ENCODE data around the gene GLRX5. TPM values are rescaled to one million over a fixed set of nuclear protein-coding genes. Genes with fewer than 3 reads are reported as not detected.

GLRX5 gene
- total and polyA plus RNA-seq, 2 donors (not counting 1 experiment from before 2014, with no cell fraction given) = 28.4 to 47.6 TPM

GRCh38 chr14:95489214-95490137 lies 45.4 kb upstream of the GLRX5 start:
- Histone ChIP-seq H3K36me3 (ENCODE audit: control insufficient read depth, insufficient read depth, low read length) (no peaks in the 10 kb centered on the region), H3K9me3 (ENCODE audit: control insufficient read depth, insufficient read depth, low read depth, low read length) (no peaks in the 10 kb centered on the region), H3K4me3 (replicated peaks in 1 of 4; ENCODE audit: control extremely low read depth in 1 of 4, insufficient read depth in 1 of 4, low read depth in 3 of 4, low read length in 4 of 4) (no peak overlapping the region), H3K4me1 (ENCODE audit: control insufficient read depth, extremely low read depth, insufficient read depth, low read length) (peaks cover 12% of the 10 kb centered on the region), H2AFZ (ENCODE audit: low read length) (no peak overlapping the region), H3K27me3 (ENCODE audit: control insufficient read depth, insufficient read depth, low read length) (no peaks in the 10 kb centered on the region), H3K4me2 (ENCODE audit: extremely low read depth, insufficient read depth, low read length) (no peak overlapping the region), H3K27ac (ENCODE audit: insufficient read depth, low read length) (no peak overlapping the region), H4K20me1 (ENCODE audit: control insufficient read depth, extremely low read depth, insufficient read depth, low read length) (no peaks in the 10 kb centered on the region), H3K9ac (ENCODE audit: insufficient read depth, low read length) (no peak overlapping the region), H3K79me2 (ENCODE audit: control insufficient read depth, insufficient read depth, low read length) (peaks cover 27% of the 10 kb centered on the region)
- peak in 1 of 2 donors; percentile 75 for DNase-seq (ENCODE audit: low read depth in 2 of 2)
- TF ChIP-seq EZH2 (IDR thresholded peaks at IDR 0.05; ENCODE audit: low read length, missing control alignments) (no peak), CTCF (conservative IDR thresholded peaks at IDR 0.05 in 1 of 2, IDR thresholded peaks at IDR 0.05 in 1 of 2; ENCODE audit: low read depth in 1 of 2, low read length in 2 of 2) (no peak)

GRCh38 chr14:95490138-95490509 lies 44.7 kb upstream of the GLRX5 start:
- peaks cover 2% of the 10 kb centered on the region for H3K36me3 ChIP-seq (ENCODE audit: control insufficient read depth, insufficient read depth, low read length)
- TF ChIP-seq EZH2 (IDR thresholded peaks at IDR 0.05; ENCODE audit: low read length, missing control alignments) (no peak), CTCF (conservative IDR thresholded peaks at IDR 0.05 in 1 of 2, IDR thresholded peaks at IDR 0.05 in 1 of 2; ENCODE audit: low read depth in 1 of 2, low read length in 2 of 2) (no peak)
- no peaks in the 10 kb centered on the region for H3K9me3 ChIP-seq (ENCODE audit: control insufficient read depth, insufficient read depth, low read depth, low read length)
- no peak overlapping the region for H3K4me3 ChIP-seq (replicated peaks in 1 of 4; ENCODE audit: control extremely low read depth in 1 of 4, insufficient read depth in 1 of 4, low read depth in 3 of 4, low read length in 4 of 4)
- H3K9ac ChIP-seq (ENCODE audit: insufficient read depth, low read length) = no peak overlapping the region
- no peaks in the 10 kb centered on the region for H3K27me3 ChIP-seq (ENCODE audit: control insufficient read depth, insufficient read depth, low read length)
- H4K20me1 ChIP-seq (ENCODE audit: control insufficient read depth, extremely low read depth, insufficient read depth, low read length) = no peaks in the 10 kb centered on the region
- no peak overlapping the region for H3K4me2 ChIP-seq (ENCODE audit: extremely low read depth, insufficient read depth, low read length)
- H3K27ac ChIP-seq (ENCODE audit: insufficient read depth, low read length) = no peak overlapping the region
- peaks cover 12% of the 10 kb centered on the region for H3K4me1 ChIP-seq (ENCODE audit: control insufficient read depth, extremely low read depth, insufficient read depth, low read length)
- DNase-seq (ENCODE audit: low read depth in 2 of 2) = no peak
- H3K79me2 ChIP-seq (ENCODE audit: control insufficient read depth, insufficient read depth, low read length) = peaks cover 29% of the 10 kb centered on the region
- no peak overlapping the region for H2AFZ ChIP-seq (ENCODE audit: low read length)

- Histone ChIP-seq H3K9me3 (ENCODE audit: control insufficient read depth, insufficient read depth, low read depth, low read length) (no peaks in the 10 kb centered on the region), H3K4me3 (replicated peaks in 1 of 4; ENCODE audit: control extremely low read depth in 1 of 4, insufficient read depth in 1 of 4, low read depth in 3 of 4, low read length in 4 of 4) (no peak overlapping the region), H3K27ac (ENCODE audit: insufficient read depth, low read length) (no peak overlapping the region), H3K79me2 (ENCODE audit: control insufficient read depth, insufficient read depth, low read length) (peaks cover 31% of the 10 kb centered on the region), H2AFZ (ENCODE audit: low read length) (no peak overlapping the region), H3K4me2 (ENCODE audit: extremely low read depth, insufficient read depth, low read length) (no peak overlapping the region), H3K36me3 (ENCODE audit: control insufficient read depth, insufficient read depth, low read length) (peaks cover 2% of the 10 kb centered on the region), H3K4me1 (ENCODE audit: control insufficient read depth, extremely low read depth, insufficient read depth, low read length) (peaks cover 16% of the 10 kb centered on the region), H3K9ac (ENCODE audit: insufficient read depth, low read length) (no peak overlapping the region), H4K20me1 (ENCODE audit: control insufficient read depth, extremely low read depth, insufficient read depth, low read length) (no peaks in the 10 kb centered on the region), H3K27me3 (ENCODE audit: control insufficient read depth, insufficient read depth, low read length) (no peaks in the 10 kb centered on the region)
- TF ChIP-seq EZH2 (IDR thresholded peaks at IDR 0.05; ENCODE audit: low read length, missing control alignments) (no peak), CTCF (conservative IDR thresholded peaks at IDR 0.05 in 1 of 2, IDR thresholded peaks at IDR 0.05 in 1 of 2; ENCODE audit: low read depth in 1 of 2, low read length in 2 of 2) (no peak)
- DNase-seq (ENCODE audit: low read depth in 2 of 2) = peak; percentile 29 to 40
These were observed 44.0 kb upstream of the GLRX5 start for GRCh38 chr14:95490727-95491451.

Data from fibroblast of lung (primary cell).